ENCODE results near the gene PSD4. TPM values are rescaled to one million over a fixed set of nuclear protein-coding genes. Genes with fewer than 3 reads are reported as not detected.

Gene PSD4
- total RNA-seq, 2 experiments from 2014 or later = 394 to 404 TPM

DNA sequence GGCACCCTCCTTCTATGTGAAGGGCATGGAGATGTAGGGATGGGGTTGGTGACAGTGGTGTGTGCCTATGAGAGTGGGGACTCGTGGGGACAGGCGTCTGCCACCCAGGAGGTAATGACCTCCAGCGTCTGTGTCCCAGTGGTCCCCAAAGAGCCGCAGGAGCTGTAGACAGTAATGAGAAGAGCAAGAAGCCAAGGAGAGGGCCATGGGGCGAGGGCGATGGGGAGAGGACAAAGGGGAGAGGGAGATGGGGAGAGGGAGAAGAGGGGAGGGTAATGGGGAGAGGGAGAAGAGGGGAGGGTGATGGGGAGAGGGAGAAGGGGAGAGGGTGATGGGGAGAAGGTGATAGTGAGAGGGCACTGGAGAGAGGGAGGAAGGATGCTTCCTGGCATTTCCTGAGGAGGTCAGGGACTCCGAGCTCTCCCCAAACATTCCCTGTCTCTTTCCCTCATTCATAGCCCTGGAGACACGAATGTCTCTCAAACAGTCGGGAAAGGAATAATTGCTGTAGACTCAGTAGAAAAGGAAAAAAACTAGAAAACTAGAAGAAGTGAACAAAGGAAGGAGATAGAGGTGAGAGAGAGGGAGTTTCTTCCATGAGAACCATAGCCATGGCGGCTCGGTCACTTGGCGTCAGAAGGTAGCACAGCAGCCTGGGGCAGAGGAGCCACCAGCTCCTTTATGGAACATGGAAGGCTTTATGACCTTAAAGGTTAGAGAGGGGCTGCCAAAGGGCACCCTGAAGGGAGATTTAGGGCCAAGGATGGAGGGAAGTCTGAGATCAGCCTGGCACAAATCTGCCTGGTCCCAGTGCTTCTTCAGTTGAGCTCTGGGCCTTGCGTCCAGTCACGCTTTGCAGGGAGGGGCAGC lies 39.5 kb downstream of the PSD4 start:
- Mint-ChIP-seq H3K9me3 (ENCODE audit: insufficient read depth) (no peaks in the 10 kb centered on the region), H3K27me3 (ENCODE audit: low read depth) (no peaks in the 10 kb centered on the region), H3K4me1 (ENCODE audit: low read depth) (peaks cover 32% of the 10 kb centered on the region), H3K27ac (no peak overlapping the region), H3K4me3 (no peak overlapping the region), H3K36me3 (ENCODE audit: low read depth) (no peaks in the 10 kb centered on the region)
- no peak for ATAC-seq
- DNase-seq = no peak
- ChIA-PET CTCF (interaction anchor here (0.7 to 1.6 kb wide), 4 partner anchors 9 to 177 kb away, joined by 3 to 10 read pairs (median 6); no protein-coding TSS in a partner anchor), POLR2A (interaction anchor here (0.9 kb wide), 1 partner anchor 8 kb away, joined by 3 read pairs; no protein-coding TSS in a partner anchor)

DNA sequence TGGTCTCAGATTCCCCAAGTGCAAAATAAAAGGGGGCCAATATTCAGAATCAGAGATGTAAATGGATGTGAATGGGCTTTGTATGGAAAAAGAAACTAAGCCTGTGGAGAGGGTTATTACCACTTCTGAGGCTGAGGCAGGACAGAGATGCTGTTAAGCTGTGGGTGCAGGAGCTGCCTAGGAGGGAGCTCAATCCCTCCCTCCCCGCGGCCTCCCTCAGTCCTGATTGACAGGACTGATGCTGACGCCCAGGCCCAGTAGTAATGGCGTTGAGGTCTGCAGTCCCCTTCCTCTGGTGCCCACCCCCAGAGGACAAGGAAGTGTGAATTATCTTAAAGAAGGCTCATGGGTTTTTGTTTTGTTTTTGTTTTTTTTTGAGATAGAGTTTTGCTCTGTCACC lies 40.4 kb downstream of the PSD4 start:
- ATAC-seq = peak; percentile 50
- no peaks in the 10 kb centered on the region for H3K27me3 Mint-ChIP-seq (ENCODE audit: low read depth)
- peaks cover 40% of the 10 kb centered on the region for H3K4me1 Mint-ChIP-seq (ENCODE audit: low read depth)
- DNase-seq = no peak
- H3K36me3 Mint-ChIP-seq (ENCODE audit: low read depth) = no peaks in the 10 kb centered on the region
- no peak overlapping the region for H3K27ac Mint-ChIP-seq
- H3K9me3 Mint-ChIP-seq (ENCODE audit: insufficient read depth) = no peaks in the 10 kb centered on the region
- POLR2A ChIA-PET = interaction anchor here (0.9 kb wide), 1 partner anchor 8 kb away, joined by 3 read pairs; no protein-coding TSS in a partner anchor
- CTCF ChIA-PET = interaction anchor here (0.7 to 1.6 kb wide), 2 partner anchors 10 to 77 kb away, joined by 3 to 10 read pairs; no protein-coding TSS in a partner anchor
- H3K4me3 Mint-ChIP-seq = no peak overlapping the region

DNA sequence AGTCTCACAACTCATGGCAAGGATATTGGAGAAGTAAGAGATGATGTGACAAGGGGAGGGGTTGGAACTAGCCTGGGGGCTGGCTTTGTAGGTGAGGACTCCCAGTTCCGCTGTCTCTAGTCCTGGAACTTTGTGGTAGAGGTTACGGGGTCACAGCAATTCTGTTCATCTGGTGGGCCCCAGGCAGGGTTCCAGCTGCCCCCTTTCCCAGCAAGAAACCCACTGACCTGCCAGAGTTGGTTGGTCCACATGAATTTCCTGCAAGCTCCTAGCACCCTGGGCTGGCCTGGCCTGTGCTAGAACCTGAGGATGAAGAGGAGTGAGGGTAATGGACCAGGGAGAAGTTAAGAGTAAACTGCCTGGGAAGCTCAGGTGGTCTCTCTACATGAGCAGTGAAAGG lies 41.3 kb downstream of the PSD4 start:
- H3K4me3 Mint-ChIP-seq = no peak overlapping the region
- H3K36me3 Mint-ChIP-seq (ENCODE audit: low read depth) = no peaks in the 10 kb centered on the region
- CTCF ChIA-PET = interaction anchor here (1.1 kb wide), 1 partner anchor 11 kb away, joined by 3 read pairs; no protein-coding TSS in a partner anchor
- DNase-seq = no peak
- H3K4me1 Mint-ChIP-seq (ENCODE audit: low read depth) = peaks cover 44% of the 10 kb centered on the region
- H3K9me3 Mint-ChIP-seq (ENCODE audit: insufficient read depth) = no peaks in the 10 kb centered on the region
- H3K27me3 Mint-ChIP-seq (ENCODE audit: low read depth) = no peaks in the 10 kb centered on the region
- POLR2A ChIA-PET = no interaction called here
- H3K27ac Mint-ChIP-seq = no peak overlapping the region
- ATAC-seq = no peak

DNA sequence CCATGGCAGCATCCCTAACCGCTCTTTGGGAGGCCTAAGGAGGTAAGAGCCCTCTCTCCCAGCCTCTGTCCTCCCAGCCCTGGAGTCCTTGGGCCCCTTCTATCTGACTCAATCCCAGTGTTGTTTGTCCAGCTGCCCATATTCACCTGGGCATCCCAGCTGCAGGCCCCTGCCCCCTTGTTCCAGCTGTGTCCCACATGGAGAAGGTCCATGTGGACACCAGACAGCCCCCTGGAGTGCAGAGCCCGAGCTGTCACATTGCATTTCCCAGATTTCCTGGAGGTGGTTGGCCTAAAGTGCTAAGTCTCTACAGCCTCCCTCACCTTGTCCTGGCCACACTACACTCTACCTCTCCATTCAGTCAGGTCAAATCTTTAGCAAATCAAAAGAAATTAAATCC lies 42.5 kb downstream of the PSD4 start:
- H3K4me1 Mint-ChIP-seq (ENCODE audit: low read depth) = peaks cover 45% of the 10 kb centered on the region
- ChIA-PET CTCF (interaction anchor here (0.8 to 2.2 kb wide), 8 partner anchors 9 to 174 kb away, joined by 3 to 17 read pairs (median 4); no protein-coding TSS in a partner anchor), POLR2A (interaction anchor here (0.5 to 0.8 kb wide), 2 partner anchors 12 to 140 kb away, joined by 3 to 4 read pairs; no protein-coding TSS in a partner anchor)
- no peak for ATAC-seq
- H3K4me3 Mint-ChIP-seq = no peak overlapping the region
- no peaks in the 10 kb centered on the region for H3K36me3 Mint-ChIP-seq (ENCODE audit: low read depth)
- no peak overlapping the region for H3K27ac Mint-ChIP-seq
- no peaks in the 10 kb centered on the region for H3K9me3 Mint-ChIP-seq (ENCODE audit: insufficient read depth)
- peaks cover 2% of the 10 kb centered on the region for H3K27me3 Mint-ChIP-seq (ENCODE audit: low read depth)
- no peak for DNase-seq

DNA sequence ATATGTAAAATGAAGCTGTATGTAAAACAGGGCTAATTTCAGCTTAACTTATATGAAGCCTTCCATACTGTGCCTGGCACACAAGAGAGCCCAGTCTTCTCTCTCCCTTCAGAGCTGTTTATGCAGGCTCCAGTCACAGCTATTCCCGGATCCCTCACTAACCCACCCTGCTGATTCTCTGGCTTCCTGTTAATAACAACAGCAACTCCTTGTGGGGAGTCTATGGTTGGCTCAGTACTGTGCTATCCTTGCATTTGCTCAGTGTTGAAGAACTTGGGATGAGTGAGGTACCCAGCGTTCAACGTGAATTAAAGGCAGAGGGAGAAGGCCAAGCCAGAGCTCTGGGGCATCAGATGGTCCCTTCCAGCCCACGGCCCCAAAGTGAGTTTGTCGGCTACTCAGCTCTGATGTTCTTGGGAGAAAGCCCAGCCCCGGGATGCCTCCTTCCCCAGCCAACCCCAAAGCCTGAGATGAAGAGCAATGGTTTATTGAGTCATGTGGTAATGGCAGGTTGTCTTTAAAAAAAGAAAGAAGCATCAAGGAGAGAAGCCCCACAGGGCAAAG lies 43.2 kb downstream of the PSD4 start:
- Mint-ChIP-seq H3K9me3 (ENCODE audit: insufficient read depth) (no peaks in the 10 kb centered on the region), H3K36me3 (ENCODE audit: low read depth) (no peaks in the 10 kb centered on the region), H3K4me1 (ENCODE audit: low read depth) (peaks cover 45% of the 10 kb centered on the region), H3K4me3 (no peak overlapping the region), H3K27ac (peak overlapping the region; percentile 61), H3K27me3 (ENCODE audit: low read depth) (peaks cover 2% of the 10 kb centered on the region)
- POLR2A ChIA-PET = interaction anchor here (0.6 to 1.2 kb wide), 3 partner anchors 11 to 71 kb away, joined by 3 to 4 read pairs (median 4); no protein-coding TSS in a partner anchor
- DNase-seq = no peak
- peak; percentile 8 for ATAC-seq
- CTCF ChIA-PET = interaction anchor here (0.8 to 2.2 kb wide), 13 partner anchors 10 to 173 kb away, joined by 3 to 17 read pairs (median 3); no protein-coding TSS in a partner anchor

DNA sequence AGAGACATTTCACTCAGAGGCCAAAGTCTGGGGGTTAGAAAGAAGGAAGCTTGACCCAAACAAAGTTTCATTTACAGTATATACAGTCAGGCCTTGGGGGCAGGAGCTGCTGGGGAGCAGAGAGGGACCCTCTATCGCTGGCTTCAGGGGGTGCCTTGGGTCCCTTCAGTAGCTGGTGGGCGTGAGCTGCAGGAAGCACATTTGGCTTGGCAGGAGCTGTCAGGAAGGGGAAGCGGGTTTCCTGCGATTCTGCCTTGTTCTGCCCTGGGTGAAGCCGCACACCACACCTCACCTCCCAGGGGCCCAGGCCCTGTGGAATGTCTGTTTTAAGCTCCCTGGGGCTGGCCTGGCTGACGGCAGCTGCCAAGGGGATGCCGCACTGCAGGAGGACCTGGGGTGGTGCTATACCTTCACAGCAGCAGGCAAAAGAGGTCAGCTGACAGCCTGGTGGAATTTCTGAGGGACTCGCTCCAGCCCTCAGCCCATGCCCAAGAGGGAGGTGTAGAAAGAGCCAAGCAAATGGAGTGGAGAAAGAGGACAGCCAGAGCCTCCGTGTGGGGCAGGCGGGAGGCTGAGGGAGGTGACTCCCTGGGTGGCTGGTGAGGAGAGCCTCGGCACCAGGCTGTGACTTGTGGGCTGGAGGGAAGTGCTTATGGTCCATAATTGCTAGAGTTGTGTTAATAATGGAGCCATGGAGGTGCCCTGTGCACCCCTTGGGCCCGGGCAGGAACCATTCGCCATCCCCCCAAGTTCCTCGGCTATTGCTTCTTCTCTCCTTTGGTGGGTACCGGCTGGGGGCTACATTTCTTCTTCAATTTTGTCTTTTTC lies 43.9 kb downstream of the PSD4 start:
- ChIA-PET CTCF (interaction anchor here (0.9 to 2.2 kb wide), 11 partner anchors 10 to 173 kb away, joined by 3 to 17 read pairs (median 3); no protein-coding TSS in a partner anchor), POLR2A (interaction anchor here (0.6 to 1.2 kb wide), 2 partner anchors 11 to 72 kb away, joined by 3 to 4 read pairs; no protein-coding TSS in a partner anchor)
- H3K4me1 Mint-ChIP-seq (ENCODE audit: low read depth) = peaks cover 45% of the 10 kb centered on the region
- peaks cover 2% of the 10 kb centered on the region for H3K27me3 Mint-ChIP-seq (ENCODE audit: low read depth)
- H3K27ac Mint-ChIP-seq = peak overlapping the region; percentile 61
- H3K4me3 Mint-ChIP-seq = no peak overlapping the region
- ATAC-seq (peak; percentile 40), DNase-seq (no peak)
- no peaks in the 10 kb centered on the region for H3K9me3 Mint-ChIP-seq (ENCODE audit: insufficient read depth)
- H3K36me3 Mint-ChIP-seq (ENCODE audit: low read depth) = no peaks in the 10 kb centered on the region

DNA sequence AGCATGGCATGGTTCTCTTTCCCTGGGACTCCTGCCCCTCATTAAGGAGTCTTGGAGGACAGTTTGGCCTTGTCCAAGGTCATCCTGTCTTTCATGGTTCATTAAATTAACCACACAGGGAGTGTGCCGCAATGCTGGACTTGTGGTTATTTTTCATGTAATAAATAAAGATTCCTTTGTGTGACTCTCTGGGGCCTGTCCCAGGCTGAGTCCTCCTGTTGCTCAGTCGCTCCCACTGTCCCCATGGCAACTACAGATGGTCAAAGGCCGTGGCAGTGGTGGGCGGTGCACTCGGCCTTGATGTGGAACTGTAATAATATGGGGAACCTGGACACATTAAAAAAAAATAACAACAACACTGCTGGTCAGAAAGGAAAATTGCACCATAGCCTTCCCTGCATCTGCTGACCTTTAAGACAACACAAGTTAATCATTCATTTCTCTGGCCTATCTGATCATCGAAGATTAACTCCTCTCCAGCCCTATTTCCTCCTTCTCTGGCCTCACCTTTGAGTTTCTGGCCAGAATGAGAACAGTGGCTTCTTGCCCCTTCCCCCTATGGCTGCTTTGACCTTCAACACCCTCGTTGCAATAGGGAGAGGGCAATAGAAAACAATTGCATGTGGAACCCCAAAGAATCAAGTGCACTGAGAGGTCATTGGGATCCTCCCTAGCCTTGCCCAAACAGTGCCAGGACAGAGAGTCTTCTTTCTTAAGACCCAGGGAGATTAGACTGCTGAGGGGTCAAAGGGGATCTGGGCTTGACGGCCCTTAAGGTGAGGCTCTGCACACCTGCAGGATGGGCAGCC lies 44.7 kb downstream of the PSD4 start:
- peak overlapping the region; percentile 23 for H3K27ac Mint-ChIP-seq
- no peaks in the 10 kb centered on the region for H3K36me3 Mint-ChIP-seq (ENCODE audit: low read depth)
- ChIA-PET POLR2A (no interaction called here), CTCF (interaction anchor here (1.4 to 3.9 kb wide), 3 partner anchors 14 to 152 kb away, joined by 3 to 19 read pairs (median 17); no protein-coding TSS in a partner anchor)
- no peak for DNase-seq
- no peak for ATAC-seq
- peaks cover 45% of the 10 kb centered on the region for H3K4me1 Mint-ChIP-seq (ENCODE audit: low read depth)
- peaks cover 2% of the 10 kb centered on the region for H3K27me3 Mint-ChIP-seq (ENCODE audit: low read depth)
- H3K4me3 Mint-ChIP-seq = no peak overlapping the region
- H3K9me3 Mint-ChIP-seq (ENCODE audit: insufficient read depth) = no peaks in the 10 kb centered on the region

DNA sequence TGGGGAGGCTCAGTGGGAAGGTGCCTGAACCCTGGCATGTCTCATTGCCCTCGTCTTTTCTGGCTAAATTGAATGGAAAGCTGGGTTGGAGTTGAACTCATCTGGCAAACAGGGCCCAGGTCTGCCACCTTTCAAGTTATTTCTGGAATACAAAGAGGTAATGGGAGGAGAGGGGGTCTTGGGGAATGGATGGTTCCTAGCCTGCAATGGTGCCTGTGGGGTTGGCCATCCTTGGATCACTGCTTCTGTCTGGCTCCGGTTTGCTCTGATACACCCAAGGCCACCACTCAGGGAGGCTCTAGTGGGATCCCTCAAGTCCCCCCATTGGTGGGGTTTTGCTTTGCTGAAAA lies 45.3 kb downstream of the PSD4 start:
- Mint-ChIP-seq H3K4me3 (no peak overlapping the region), H3K9me3 (ENCODE audit: insufficient read depth) (no peaks in the 10 kb centered on the region), H3K27me3 (ENCODE audit: low read depth) (peaks cover 2% of the 10 kb centered on the region), H3K27ac (no peak overlapping the region), H3K36me3 (ENCODE audit: low read depth) (no peaks in the 10 kb centered on the region), H3K4me1 (ENCODE audit: low read depth) (peaks cover 43% of the 10 kb centered on the region)
- DNase-seq (no peak), ATAC-seq (no peak)
- ChIA-PET POLR2A (no interaction called here), CTCF (interaction anchor here (3.9 kb wide), 1 partner anchor 15 kb away, joined by 19 read pairs; no protein-coding TSS in a partner anchor)

DNA sequence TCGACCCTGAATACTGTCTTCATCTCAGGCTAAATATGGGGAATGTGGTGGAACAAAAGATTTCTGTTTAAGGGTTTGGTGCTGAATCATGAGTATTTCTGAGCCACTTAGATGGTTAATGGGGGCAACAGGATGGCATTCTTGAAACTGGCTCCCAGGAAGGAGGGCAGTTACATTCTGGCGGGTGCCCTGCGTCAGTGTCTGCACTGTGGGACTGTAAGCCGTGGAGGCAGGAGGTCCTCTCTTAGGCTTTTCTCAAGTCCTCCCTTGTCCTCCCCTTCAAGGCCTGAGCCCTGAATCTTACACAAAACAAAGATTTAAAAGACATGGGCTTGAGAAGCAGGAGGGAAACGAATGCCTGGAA lies 45.7 kb downstream of the PSD4 start:
- Mint-ChIP-seq H3K9me3 (ENCODE audit: insufficient read depth) (no peaks in the 10 kb centered on the region), H3K4me1 (ENCODE audit: low read depth) (peaks cover 38% of the 10 kb centered on the region), H3K36me3 (ENCODE audit: low read depth) (no peaks in the 10 kb centered on the region), H3K4me3 (no peak overlapping the region), H3K27me3 (ENCODE audit: low read depth) (peaks cover 4% of the 10 kb centered on the region), H3K27ac (no peak overlapping the region)
- ATAC-seq = no peak
- DNase-seq = no peak
- CTCF ChIA-PET = interaction anchor here (2.6 to 3.9 kb wide), 2 partner anchors 15 to 171 kb away, joined by 11 to 19 read pairs; no protein-coding TSS in a partner anchor
- POLR2A ChIA-PET = no interaction called here

DNA sequence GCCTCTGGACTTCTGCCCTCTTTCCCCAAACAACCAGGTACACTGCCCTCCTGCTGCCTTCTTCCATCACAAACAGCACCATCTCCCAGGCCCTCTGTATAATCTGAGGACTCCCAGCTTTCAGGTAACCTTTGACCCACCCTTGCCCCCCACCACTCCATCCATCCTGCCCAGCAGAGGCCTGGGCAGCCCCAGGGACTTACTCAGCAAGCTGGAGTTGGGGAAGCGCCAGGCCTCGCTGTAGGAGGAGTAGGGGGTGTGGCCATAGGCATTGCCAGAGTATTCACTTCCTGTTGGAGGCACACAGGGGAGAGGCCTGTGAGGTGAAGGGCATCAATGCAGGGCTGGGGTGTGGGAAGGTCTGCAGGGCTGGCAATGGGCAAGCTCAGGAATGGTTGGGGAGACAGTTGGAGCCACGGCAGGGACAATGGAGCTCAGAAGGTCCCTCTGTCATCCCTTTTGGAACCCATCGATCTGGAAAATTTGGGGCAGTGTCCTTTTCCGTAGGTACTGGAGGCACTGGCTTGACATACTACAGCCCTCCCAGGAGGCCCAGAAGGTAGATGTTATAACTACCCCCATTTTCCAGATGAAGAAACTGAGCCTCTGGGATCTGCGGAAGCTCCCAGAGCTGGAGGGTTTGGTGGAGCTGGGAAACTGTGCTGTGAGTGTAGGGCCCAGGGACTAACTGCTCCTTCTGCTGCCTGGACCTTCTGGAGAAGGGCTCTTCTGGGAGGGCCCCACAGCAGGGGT lies 46.3 kb downstream of the PSD4 start:
- peaks cover 33% of the 10 kb centered on the region for H3K4me1 Mint-ChIP-seq (ENCODE audit: low read depth)
- H3K4me3 Mint-ChIP-seq = no peak overlapping the region
- DNase-seq = no peak
- ATAC-seq = no peak
- CTCF ChIA-PET = interaction anchor here (1.3 to 3.9 kb wide), 3 partner anchors 16 to 170 kb away, joined by 6 to 19 read pairs (median 11); no protein-coding TSS in a partner anchor
- H3K27me3 Mint-ChIP-seq (ENCODE audit: low read depth) = peaks cover 5% of the 10 kb centered on the region
- no peak overlapping the region for H3K27ac Mint-ChIP-seq
- POLR2A ChIA-PET = interaction anchor here (1.0 kb wide), 1 partner anchor 217 kb away, joined by 3 read pairs; no protein-coding TSS in a partner anchor
- no peaks in the 10 kb centered on the region for H3K36me3 Mint-ChIP-seq (ENCODE audit: low read depth)
- no peaks in the 10 kb centered on the region for H3K9me3 Mint-ChIP-seq (ENCODE audit: insufficient read depth)
